Measurements from ENCODE around the gene NOPCHAP1.
"Not testable (repeated sequence)": the region's sequence is repeated elsewhere in the genome, so short reads cannot be mapped to it uniquely, and the experiment has no call there.

DNA sequence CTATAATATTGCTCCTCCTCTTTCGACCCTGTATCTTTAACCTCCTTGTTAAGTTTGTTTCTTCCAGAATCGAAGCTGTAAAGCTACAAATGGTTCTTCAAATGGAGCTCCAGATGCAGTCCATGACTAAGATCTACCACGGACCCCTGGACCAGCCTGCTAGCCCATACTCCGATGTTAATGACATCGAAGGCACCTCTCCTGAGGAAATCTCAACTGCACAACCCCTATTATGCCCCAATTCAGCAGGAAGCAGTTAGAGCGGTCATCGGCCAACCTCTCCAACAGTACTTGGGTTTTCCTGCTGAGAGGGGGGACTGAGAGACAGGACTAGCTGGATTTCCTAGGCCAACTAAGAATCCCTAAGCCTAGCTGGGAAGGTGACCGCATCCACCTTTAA, 42.7 kb upstream of the NOPCHAP1 start:
- not testable (repeated sequence) for TF ChIP-seq CTCF, EP300, POLR2AphosphoS5 (IDR thresholded peaks at IDR 0.05)
